GM23338 (cell line): ENCODE measurements around the gene ANO1. TPM values are rescaled to one million over a fixed set of nuclear protein-coding genes. Genes with fewer than 3 reads are reported as not detected.

Experiments used
- ATAC-seq: fragments of 200-7000 bp; cut with Tn5 transposase; 3 replicates; pipeline ENCODE4 v1.9.1; 2020
- DNase-seq: peaks from one replicate; pipeline ENCODE4 v3.0.0-alpha.2; 2015; ENCODE audit warnings: low spot score
- H2AFZ ChIP-seq: fragments of 200-600 bp; sonication (generic); 2 replicates; pipeline ENCODE4 v1.8.0; 2016; ENCODE audit warnings: antibody characterized with exemption, mild to moderate bottlenecking, moderate library complexity
- H3F3A ChIP-seq: fragments of 200-600 bp; sonication (generic); replicated peaks from 2 replicates; pipeline ENCODE4 v1.8.0; 2017; ENCODE audit warnings: antibody characterized with exemption, mixed run types, low read depth
- H3K27ac ChIP-seq: fragments of 200-600 bp; sonication (generic); 2 replicates; pipeline ENCODE4 v1.6.1; 2016; ENCODE audit warnings: low read depth
- H3K27me3 ChIP-seq: fragments of 200-600 bp; sonication (generic); 2 replicates; pipeline ENCODE4 v1.8.0; 2016; ENCODE audit warnings: mild to moderate bottlenecking, mixed run types, moderate library complexity; ENCODE audit not compliant: insufficient read depth
- H3K36me3 ChIP-seq: fragments of 200-600 bp; sonication (generic); 2 replicates; pipeline ENCODE4 v1.8.0; 2016; ENCODE audit warnings: mild to moderate bottlenecking; ENCODE audit not compliant: insufficient read depth
- H3K4me1 ChIP-seq: fragments of 200-600 bp; sonication (generic); 2 replicates; pipeline ENCODE4 v1.8.0; 2016; ENCODE audit warnings: mild to moderate bottlenecking, moderate library complexity; ENCODE audit not compliant: insufficient read depth
- H3K4me2 ChIP-seq: fragments of 200-600 bp; sonication (generic); 2 replicates; pipeline ENCODE4 v1.7.1; 2017; ENCODE audit warnings: mixed run types
- H3K4me3 ChIP-seq: fragments of 200-600 bp; sonication (generic); 2 replicates; pipeline ENCODE4 v1.6.1; 2016; ENCODE audit warnings: mixed run types
- H3K79me2 ChIP-seq: fragments of 200-600 bp; sonication (generic); replicated peaks from 2 replicates; pipeline ENCODE4 v1.8.0; 2017; ENCODE audit warnings: mild to moderate bottlenecking; ENCODE audit not compliant: insufficient read depth
- H3K9me2 ChIP-seq: fragments of 200-600 bp; sonication (generic); 2 replicates; pipeline ENCODE4 v1.8.0; 2017; ENCODE audit not compliant: insufficient read depth
- H4K20me1 ChIP-seq: fragments of 200-600 bp; sonication (generic); replicated peaks from 2 replicates; pipeline ENCODE4 v1.8.0; 2017; ENCODE audit warnings: mild to moderate bottlenecking; ENCODE audit not compliant: insufficient read depth
- H3K27ac Mint-ChIP-seq: 2 replicates; pipeline ENCODE4 v1.8.0; 2020; ENCODE audit warnings: inconsistent platforms, mild to moderate bottlenecking, moderate library complexity, mixed read lengths
- H3K27me3 Mint-ChIP-seq: 3 replicates; pipeline ENCODE4 v1.8.0; 2022; ENCODE audit warnings: low read depth, mild to moderate bottlenecking, moderate library complexity, mixed read lengths, inconsistent platforms; ENCODE audit not compliant: insufficient read depth, poor library complexity
- H3K36me3 Mint-ChIP-seq: 3 replicates; pipeline ENCODE4 v1.8.0; 2021; ENCODE audit warnings: low read depth, mild to moderate bottlenecking, inconsistent platforms, moderate library complexity, mixed read lengths
- H3K4me1 Mint-ChIP-seq: 3 replicates; pipeline ENCODE4 v1.8.0; 2020; ENCODE audit warnings: mild to moderate bottlenecking, inconsistent platforms, mixed read lengths
- H3K4me3 Mint-ChIP-seq: 3 replicates; pipeline ENCODE4 v1.8.0; 2021; ENCODE audit warnings: moderate library complexity, mild to moderate bottlenecking, inconsistent platforms, mixed read lengths
- H3K9me3 Mint-ChIP-seq: 3 replicates; pipeline ENCODE4 v1.8.0; 2020; ENCODE audit warnings: moderate library complexity, mild to moderate bottlenecking, inconsistent platforms, mixed read lengths
- CREB1 ChIP-seq: fragments of 250-450 bp; sonication (Bioruptor Pico); IDR thresholded peaks from 2 replicates; pipeline ENCODE4 v1.5.0; 2020; ENCODE audit warnings: low read depth, mild to moderate bottlenecking, moderate library complexity
- CTCF ChIP-seq, 2 experiments: fragments of 200-600 bp in 1 of 2; sonication (generic) in 1 of 2; conservative IDR thresholded peaks; 2 replicates each; pipeline versions ENCODE4 v1.5.1 to v1.6.1; 2016 to 2017; ENCODE audit warnings: antibody characterized with exemption in 2 of 2, low read depth in 2 of 2, mild to moderate bottlenecking in 2 of 2, moderate library complexity in 1 of 2
- EZH2 ChIP-seq: fragments of 200-600 bp; sonication (generic); IDR thresholded peaks from one replicate; pipeline ENCODE4 v1.8.0; 2017; ENCODE audit warnings: antibody characterized with exemption, mild to moderate bottlenecking, low read depth; ENCODE audit not compliant: unreplicated experiment
- EZH2phosphoT487 ChIP-seq: fragments of 200-600 bp; sonication (generic); IDR thresholded peaks from one replicate; pipeline ENCODE4 v1.8.1; 2018; ENCODE audit warnings: antibody characterized with exemption; ENCODE audit not compliant: unreplicated experiment
- JUNB ChIP-seq: IDR thresholded peaks from one replicate; pipeline ENCODE4 v1.6.1; 2016; ENCODE audit warnings: antibody characterized with exemption; ENCODE audit not compliant: unreplicated experiment
- NANOG ChIP-seq: IDR thresholded peaks from 2 replicates; pipeline ENCODE4 v1.6.1; 2016; ENCODE audit warnings: antibody characterized with exemption, borderline replicate concordance
- POLR2AphosphoS5 ChIP-seq: IDR thresholded peaks from 2 replicates; pipeline ENCODE4 v1.6.1; 2016; ENCODE audit warnings: antibody characterized with exemption, low read depth
- STAT1 ChIP-seq: IDR thresholded peaks from one replicate; pipeline ENCODE4 v1.6.1; 2016; ENCODE audit warnings: antibody characterized with exemption; ENCODE audit not compliant: unreplicated experiment
- ZNF114 ChIP-seq: fragments of 250-450 bp; sonication (Bioruptor Pico); IDR thresholded peaks from 2 replicates; pipeline ENCODE4 v1.5.0; 2020; ENCODE audit warnings: mild to moderate bottlenecking, moderate library complexity
- ZNF331 ChIP-seq: fragments of 250-450 bp; sonication (Bioruptor Pico); IDR thresholded peaks from 2 replicates; pipeline ENCODE4 v1.5.0; 2020; ENCODE audit warnings: low read depth, mild to moderate bottlenecking, moderate library complexity
- polyA plus RNA-seq: library from polyadenylated mRNA; unstranded; fragments of >200 nt; fragmentation: Nextera tagmentation; extraction: Ambion mirVana; gene quantifications from 2 replicates; pipeline ENCODE4 v1.2.1, GENCODE V29; 2016
- total RNA-seq: library from RNA; depleted of rRNA; stranded (reverse); fragments of >200 nt; shearing (Covaris generic); gene quantifications from 2 replicates; pipeline ENCODE4 v1.2.3, GENCODE V29; 2014
- TF ChIP-seq, protein P1 (sequence below): fragments of 250-450 bp; sonication (Bioruptor Pico); IDR thresholded peaks from 2 replicates; pipeline ENCODE4 v1.5.0; 2020; ENCODE audit warnings: mild to moderate bottlenecking, moderate library complexity
- TF ChIP-seq, protein P2 (sequence below): IDR thresholded peaks from one replicate; pipeline ENCODE4 v1.6.1; 2018; ENCODE audit warnings: antibody characterized with exemption; ENCODE audit not compliant: unreplicated experiment
- TF ChIP-seq, protein P3 (sequence below): IDR thresholded peaks from 2 replicates; pipeline ENCODE4 v1.6.1; 2016; ENCODE audit warnings: antibody characterized with exemption

Gene ANO1
- total and polyA plus RNA-seq, 2 experiments from 2014 or later = 1.4 to 3.4 TPM

DNA sequence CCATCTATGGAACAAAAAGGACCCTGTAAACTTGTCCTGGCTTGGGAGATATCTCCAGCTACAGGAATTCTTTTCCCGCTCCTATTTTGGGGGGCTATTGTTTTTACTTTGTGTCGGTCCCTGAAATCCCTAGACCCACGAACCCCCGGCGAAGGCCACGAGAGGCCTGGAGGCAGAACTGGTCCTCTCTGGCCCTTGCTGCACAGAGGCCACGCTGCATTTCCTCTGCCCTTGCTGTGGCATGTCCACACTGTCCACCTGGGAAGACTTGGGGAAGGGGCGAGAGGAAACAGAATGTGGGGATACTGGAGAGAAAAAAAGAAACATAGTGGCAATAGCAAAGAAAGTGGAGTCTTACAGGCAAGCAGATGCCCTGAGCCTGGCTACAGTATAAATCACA, 2.3 kb upstream of the ANO1 start:
- no peaks in the 10 kb centered on the region for H4K20me1 ChIP-seq
- H3K79me2 ChIP-seq = no peaks in the 10 kb centered on the region
- H3K27me3 ChIP-seq = peaks cover 72% of the 10 kb centered on the region
- Mint-ChIP-seq H3K36me3 (no peaks in the 10 kb centered on the region), H3K4me1 (peaks cover 37% of the 10 kb centered on the region), H3K4me3 (no peak overlapping the region), H3K9me3 (no peaks in the 10 kb centered on the region), H3K27me3 (peaks cover 46% of the 10 kb centered on the region), H3K27ac (no peak overlapping the region)
- H3K4me2 ChIP-seq = no peak overlapping the region
- no peak for DNase-seq
- peaks cover 27% of the 10 kb centered on the region for H3K4me1 ChIP-seq
- H2AFZ ChIP-seq = no peak overlapping the region
- peaks cover 4% of the 10 kb centered on the region; the same call in 1 of the 2 replicates for H3F3A ChIP-seq
- H3K9me2 ChIP-seq = no peaks in the 10 kb centered on the region
- TF ChIP-seq EZH2 (no peak), ZNF114 (CRISPR knock-in tag) (no peak), CTCF (conservative IDR thresholded peaks at IDR 0.05; ENCODE audit: low read depth in 2 of 2) (no peak), NANOG (no peak), STAT1 (no peak), ZNF331 (CRISPR knock-in tag) (no peak), POLR2AphosphoS5 (no peak), JUNB (no peak), CREB1 (CRISPR knock-in tag) (no peak), EZH2phosphoT487 (no peak)
- TF ChIP-seq, protein P1, sequence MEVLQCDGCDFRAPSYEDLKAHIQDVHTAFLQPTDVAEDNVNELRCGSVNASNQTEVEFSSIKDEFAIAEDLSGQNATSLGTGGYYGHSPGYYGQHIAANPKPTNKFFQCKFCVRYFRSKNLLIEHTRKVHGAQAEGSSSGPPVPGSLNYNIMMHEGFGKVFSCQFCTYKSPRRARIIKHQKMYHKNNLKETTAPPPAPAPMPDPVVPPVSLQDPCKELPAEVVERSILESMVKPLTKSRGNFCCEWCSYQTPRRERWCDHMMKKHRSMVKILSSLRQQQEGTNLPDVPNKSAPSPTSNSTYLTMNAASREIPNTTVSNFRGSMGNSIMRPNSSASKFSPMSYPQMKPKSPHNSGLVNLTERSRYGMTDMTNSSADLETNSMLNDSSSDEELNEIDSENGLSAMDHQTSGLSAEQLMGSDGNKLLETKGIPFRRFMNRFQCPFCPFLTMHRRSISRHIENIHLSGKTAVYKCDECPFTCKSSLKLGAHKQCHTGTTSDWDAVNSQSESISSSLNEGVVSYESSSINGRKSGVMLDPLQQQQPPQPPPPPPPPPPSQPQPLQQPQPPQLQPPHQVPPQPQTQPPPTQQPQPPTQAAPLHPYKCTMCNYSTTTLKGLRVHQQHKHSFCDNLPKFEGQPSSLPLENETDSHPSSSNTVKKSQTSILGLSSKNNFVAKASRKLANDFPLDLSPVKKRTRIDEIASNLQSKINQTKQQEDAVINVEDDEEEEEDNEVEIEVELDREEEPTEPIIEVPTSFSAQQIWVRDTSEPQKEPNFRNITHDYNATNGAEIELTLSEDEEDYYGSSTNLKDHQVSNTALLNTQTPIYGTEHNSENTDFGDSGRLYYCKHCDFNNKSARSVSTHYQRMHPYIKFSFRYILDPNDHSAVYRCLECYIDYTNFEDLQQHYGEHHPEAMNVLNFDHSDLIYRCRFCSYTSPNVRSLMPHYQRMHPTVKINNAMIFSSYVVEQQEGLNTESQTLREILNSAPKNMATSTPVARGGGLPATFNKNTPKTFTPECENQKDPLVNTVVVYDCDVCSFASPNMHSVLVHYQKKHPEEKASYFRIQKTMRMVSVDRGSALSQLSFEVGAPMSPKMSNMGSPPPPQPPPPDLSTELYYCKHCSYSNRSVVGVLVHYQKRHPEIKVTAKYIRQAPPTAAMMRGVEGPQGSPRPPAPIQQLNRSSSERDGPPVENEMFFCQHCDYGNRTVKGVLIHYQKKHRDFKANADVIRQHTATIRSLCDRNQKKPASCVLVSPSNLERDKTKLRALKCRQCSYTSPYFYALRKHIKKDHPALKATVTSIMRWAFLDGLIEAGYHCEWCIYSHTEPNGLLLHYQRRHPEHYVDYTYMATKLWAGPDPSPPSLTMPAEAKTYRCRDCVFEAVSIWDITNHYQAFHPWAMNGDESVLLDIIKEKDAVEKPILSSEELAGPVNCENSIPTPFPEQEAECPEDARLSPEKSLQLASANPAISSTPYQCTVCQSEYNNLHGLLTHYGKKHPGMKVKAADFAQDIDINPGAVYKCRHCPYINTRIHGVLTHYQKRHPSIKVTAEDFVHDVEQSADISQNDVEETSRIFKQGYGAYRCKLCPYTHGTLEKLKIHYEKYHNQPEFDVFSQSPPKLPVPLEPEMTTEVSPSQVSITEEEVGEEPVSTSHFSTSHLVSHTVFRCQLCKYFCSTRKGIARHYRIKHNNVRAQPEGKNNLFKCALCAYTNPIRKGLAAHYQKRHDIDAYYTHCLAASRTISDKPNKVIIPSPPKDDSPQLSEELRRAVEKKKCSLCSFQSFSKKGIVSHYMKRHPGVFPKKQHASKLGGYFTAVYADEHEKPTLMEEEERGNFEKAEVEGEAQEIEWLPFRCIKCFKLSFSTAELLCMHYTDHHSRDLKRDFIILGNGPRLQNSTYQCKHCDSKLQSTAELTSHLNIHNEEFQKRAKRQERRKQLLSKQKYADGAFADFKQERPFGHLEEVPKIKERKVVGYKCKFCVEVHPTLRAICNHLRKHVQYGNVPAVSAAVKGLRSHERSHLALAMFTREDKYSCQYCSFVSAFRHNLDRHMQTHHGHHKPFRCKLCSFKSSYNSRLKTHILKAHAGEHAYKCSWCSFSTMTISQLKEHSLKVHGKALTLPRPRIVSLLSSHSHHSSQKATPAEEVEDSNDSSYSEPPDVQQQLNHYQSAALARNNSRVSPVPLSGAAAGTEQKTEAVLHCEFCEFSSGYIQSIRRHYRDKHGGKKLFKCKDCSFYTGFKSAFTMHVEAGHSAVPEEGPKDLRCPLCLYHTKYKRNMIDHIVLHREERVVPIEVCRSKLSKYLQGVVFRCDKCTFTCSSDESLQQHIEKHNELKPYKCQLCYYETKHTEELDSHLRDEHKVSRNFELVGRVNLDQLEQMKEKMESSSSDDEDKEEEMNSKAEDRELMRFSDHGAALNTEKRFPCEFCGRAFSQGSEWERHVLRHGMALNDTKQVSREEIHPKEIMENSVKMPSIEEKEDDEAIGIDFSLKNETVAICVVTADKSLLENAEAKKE = no peak
- TF ChIP-seq, protein P2, sequence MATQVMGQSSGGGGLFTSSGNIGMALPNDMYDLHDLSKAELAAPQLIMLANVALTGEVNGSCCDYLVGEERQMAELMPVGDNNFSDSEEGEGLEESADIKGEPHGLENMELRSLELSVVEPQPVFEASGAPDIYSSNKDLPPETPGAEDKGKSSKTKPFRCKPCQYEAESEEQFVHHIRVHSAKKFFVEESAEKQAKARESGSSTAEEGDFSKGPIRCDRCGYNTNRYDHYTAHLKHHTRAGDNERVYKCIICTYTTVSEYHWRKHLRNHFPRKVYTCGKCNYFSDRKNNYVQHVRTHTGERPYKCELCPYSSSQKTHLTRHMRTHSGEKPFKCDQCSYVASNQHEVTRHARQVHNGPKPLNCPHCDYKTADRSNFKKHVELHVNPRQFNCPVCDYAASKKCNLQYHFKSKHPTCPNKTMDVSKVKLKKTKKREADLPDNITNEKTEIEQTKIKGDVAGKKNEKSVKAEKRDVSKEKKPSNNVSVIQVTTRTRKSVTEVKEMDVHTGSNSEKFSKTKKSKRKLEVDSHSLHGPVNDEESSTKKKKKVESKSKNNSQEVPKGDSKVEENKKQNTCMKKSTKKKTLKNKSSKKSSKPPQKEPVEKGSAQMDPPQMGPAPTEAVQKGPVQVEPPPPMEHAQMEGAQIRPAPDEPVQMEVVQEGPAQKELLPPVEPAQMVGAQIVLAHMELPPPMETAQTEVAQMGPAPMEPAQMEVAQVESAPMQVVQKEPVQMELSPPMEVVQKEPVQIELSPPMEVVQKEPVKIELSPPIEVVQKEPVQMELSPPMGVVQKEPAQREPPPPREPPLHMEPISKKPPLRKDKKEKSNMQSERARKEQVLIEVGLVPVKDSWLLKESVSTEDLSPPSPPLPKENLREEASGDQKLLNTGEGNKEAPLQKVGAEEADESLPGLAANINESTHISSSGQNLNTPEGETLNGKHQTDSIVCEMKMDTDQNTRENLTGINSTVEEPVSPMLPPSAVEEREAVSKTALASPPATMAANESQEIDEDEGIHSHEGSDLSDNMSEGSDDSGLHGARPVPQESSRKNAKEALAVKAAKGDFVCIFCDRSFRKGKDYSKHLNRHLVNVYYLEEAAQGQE = no peak
- TF ChIP-seq, protein P3, sequence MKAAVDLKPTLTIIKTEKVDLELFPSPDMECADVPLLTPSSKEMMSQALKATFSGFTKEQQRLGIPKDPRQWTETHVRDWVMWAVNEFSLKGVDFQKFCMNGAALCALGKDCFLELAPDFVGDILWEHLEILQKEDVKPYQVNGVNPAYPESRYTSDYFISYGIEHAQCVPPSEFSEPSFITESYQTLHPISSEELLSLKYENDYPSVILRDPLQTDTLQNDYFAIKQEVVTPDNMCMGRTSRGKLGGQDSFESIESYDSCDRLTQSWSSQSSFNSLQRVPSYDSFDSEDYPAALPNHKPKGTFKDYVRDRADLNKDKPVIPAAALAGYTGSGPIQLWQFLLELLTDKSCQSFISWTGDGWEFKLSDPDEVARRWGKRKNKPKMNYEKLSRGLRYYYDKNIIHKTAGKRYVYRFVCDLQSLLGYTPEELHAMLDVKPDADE = no peak
- H3K27ac ChIP-seq = no peak overlapping the region
- no peak overlapping the region for H3K4me3 ChIP-seq
- no peaks in the 10 kb centered on the region for H3K36me3 ChIP-seq
- ATAC-seq = no peak
